PC-9 (cell line): ENCODE results near the gene NRG2. TPM values are rescaled to one million over a fixed set of nuclear protein-coding genes. Genes with fewer than 3 reads are reported as not detected.

Experiments used
- BruUV-seq: library from RNA; stranded (reverse); fragments of 400-500 nt; replicated peaks from 2 replicates; lab custom pipeline; 2021; lab: Mats Ljungman, UMichigan
- CTCF ChIA-PET: fragments of 300-600 bp; sonication (Branson Sonifier 250); formaldehyde crosslinking; loops from one replicate; lab custom pipeline; 2022; ENCODE audit warnings: antibody characterized with exemption; lab: Charles Lee
- POLR2A ChIA-PET: fragments of 300-600 bp; sonication (Branson Sonifier 250); formaldehyde crosslinking; loops from one replicate; lab custom pipeline; 2022; ENCODE audit warnings: antibody characterized with exemption; ENCODE audit not compliant: unreplicated experiment; lab: Charles Lee
- DNase-seq, 2 experiments: peaks; one replicate each; pipeline versions ENCODE4 v3.0.0 to v3.0.0-alpha.2; 2015 to 2022; ENCODE audit warnings: mixed read lengths in 1 of 2
- H2AFZ ChIP-seq: fragments of 200-600 bp; sonication (generic); 2 replicates; pipeline ENCODE4 v1.8.1; 2017; ENCODE audit warnings: antibody characterized with exemption
- H3F3A ChIP-seq: fragments of 200-600 bp; sonication (generic); 2 replicates; pipeline ENCODE4 v1.8.1; 2017; ENCODE audit warnings: antibody characterized with exemption, mild to moderate bottlenecking, low read depth; ENCODE audit not compliant: insufficient read depth
- H3K27ac ChIP-seq: fragments of 200-600 bp; sonication (generic); 2 replicates; pipeline ENCODE4 v1.6.1; 2016; ENCODE audit warnings: mixed run types
- H3K27me3 ChIP-seq: fragments of 200-600 bp; sonication (generic); 2 replicates; pipeline ENCODE4 v1.6.1; 2016; ENCODE audit warnings: low read depth, mixed run types; ENCODE audit not compliant: insufficient read depth
- H3K36me3 ChIP-seq: fragments of 200-600 bp; sonication (generic); 2 replicates; pipeline ENCODE4 v1.6.1; 2016; ENCODE audit warnings: low read depth, mixed run types
- H3K4me1 ChIP-seq: fragments of 200-600 bp; sonication (generic); replicated peaks from 2 replicates; pipeline ENCODE4 v1.6.1; 2016; ENCODE audit warnings: mixed run types; ENCODE audit not compliant: insufficient read depth
- H3K4me2 ChIP-seq: fragments of 200-600 bp; sonication (generic); 2 replicates; pipeline ENCODE4 v1.6.1; 2017; ENCODE audit warnings: mixed run types
- H3K4me3 ChIP-seq: fragments of 200-600 bp; sonication (generic); 2 replicates; pipeline ENCODE4 v1.6.1; 2016; ENCODE audit warnings: mixed run types
- H3K79me2 ChIP-seq: fragments of 200-600 bp; sonication (generic); 2 replicates; pipeline ENCODE4 v1.6.1; 2017; ENCODE audit warnings: low read depth, mixed run types
- H3K9me2 ChIP-seq: fragments of 200-600 bp; sonication (generic); 2 replicates; pipeline ENCODE4 v1.8.1; 2017; ENCODE audit warnings: mild to moderate bottlenecking; ENCODE audit not compliant: insufficient read depth
- H3K9me3 ChIP-seq: fragments of 200-600 bp; sonication (generic); 2 replicates; pipeline ENCODE4 v1.8.1; 2016; ENCODE audit warnings: low read depth; ENCODE audit not compliant: insufficient read depth
- H4K20me1 ChIP-seq: fragments of 200-600 bp; sonication (generic); 2 replicates; pipeline ENCODE4 v1.8.1; 2017; ENCODE audit not compliant: insufficient read depth
- CTCF ChIP-seq: fragments of 200-600 bp; sonication (generic); conservative IDR thresholded peaks from 2 replicates; pipeline ENCODE4 v1.6.1; 2017; ENCODE audit warnings: mixed run types, antibody characterized with exemption, mild to moderate bottlenecking, moderate library complexity
- EZH2 ChIP-seq: fragments of 200-600 bp; sonication (generic); IDR thresholded peaks from 2 replicates; pipeline ENCODE4 v1.8.0; 2017; ENCODE audit warnings: antibody characterized with exemption, low read depth
- intact Hi-C: fragments of 100-400 bp; cut with micrococcal nuclease; formaldehyde crosslinking; loops from one replicate; pipeline ENCODE4 v1.10.0; 2022; ENCODE audit not compliant: unreplicated experiment
- total RNA-seq: library from RNA; stranded (reverse); gene quantifications from 2 replicates; pipeline ENCODE4 v1.2.3, GENCODE V29; 2021

NRG2 gene
- total RNA-seq, 1 experiment from 2014 or later: not detected

GRCh38 chr5:140039561-140039960 lies 3.5 kb downstream of the NRG2 start:
- H3K4me1 ChIP-seq: peaks cover 35% of the 10 kb centered on the region
- H3F3A ChIP-seq: peaks cover 26% of the 10 kb centered on the region
- H3K4me3 ChIP-seq: no peak overlapping the region
- no peaks in the 10 kb centered on the region for H3K9me3 ChIP-seq
- H3K36me3 ChIP-seq: no peaks in the 10 kb centered on the region
- H3K9me2 ChIP-seq: no peaks in the 10 kb centered on the region
- no peak overlapping the region for H3K27ac ChIP-seq
- no peaks in the 10 kb centered on the region for H3K79me2 ChIP-seq
- no peak overlapping the region for H2AFZ ChIP-seq
- peak overlapping the region; percentile 90 for H3K4me2 ChIP-seq
- no TSS peak for BruUV-seq
- DNase-seq: peak in 1 of 2 experiments; percentile 77
- no peaks in the 10 kb centered on the region for H4K20me1 ChIP-seq
- TF ChIP-seq EZH2 (no peak), CTCF (no peak)
- no peaks in the 10 kb centered on the region for H3K27me3 ChIP-seq
- ChIA-PET CTCF (no interaction called here), POLR2A (no interaction called here)
- intact Hi-C loops: no loop called here

- H3K79me2 ChIP-seq: no peaks in the 10 kb centered on the region
- no peaks in the 10 kb centered on the region for H3K36me3 ChIP-seq
- TF ChIP-seq CTCF: no peak
- TF ChIP-seq EZH2: no peak
- H3K27ac ChIP-seq: no peak overlapping the region
- intact Hi-C loops: no loop called here
- H3K9me3 ChIP-seq: no peaks in the 10 kb centered on the region
- ChIA-PET POLR2A (no interaction called here), CTCF (interaction anchor here (0.7 kb wide), 1 partner anchor 747 kb away, joined by 9 read pairs; the partner anchor contains the start of gene PCDHA1)
- no TSS peak for BruUV-seq
- DNase-seq: no peak
- peak overlapping the region; percentile 90 for H3K4me2 ChIP-seq
- no peaks in the 10 kb centered on the region for H4K20me1 ChIP-seq
- H3K9me2 ChIP-seq: no peaks in the 10 kb centered on the region
- H3K4me3 ChIP-seq: no peak overlapping the region
- peaks cover 35% of the 10 kb centered on the region for H3K4me1 ChIP-seq
- no peak overlapping the region for H2AFZ ChIP-seq
- peaks cover 26% of the 10 kb centered on the region for H3F3A ChIP-seq
- H3K27me3 ChIP-seq: no peaks in the 10 kb centered on the region
Measured at GRCh38 chr5:140038373-140038957, 4.6 kb downstream of the NRG2 start.

- no peaks in the 10 kb centered on the region for H3K27me3 ChIP-seq
- no peak overlapping the region for H3K4me3 ChIP-seq
- peaks cover 35% of the 10 kb centered on the region for H3K4me1 ChIP-seq
- ChIA-PET CTCF (no interaction called here), POLR2A (no interaction called here)
- no peaks in the 10 kb centered on the region for H3K79me2 ChIP-seq
- H3F3A ChIP-seq: peaks cover 26% of the 10 kb centered on the region
- H4K20me1 ChIP-seq: no peaks in the 10 kb centered on the region
- H3K9me2 ChIP-seq: no peaks in the 10 kb centered on the region
- DNase-seq: no peak
- no peak overlapping the region for H3K4me2 ChIP-seq
- intact Hi-C loops: no loop called here
- BruUV-seq: no TSS peak
- no peaks in the 10 kb centered on the region for H3K9me3 ChIP-seq
- no peaks in the 10 kb centered on the region for H3K36me3 ChIP-seq
- TF ChIP-seq CTCF (no peak), EZH2 (no peak)
- no peak overlapping the region for H2AFZ ChIP-seq
- no peak overlapping the region for H3K27ac ChIP-seq
Measured at GRCh38 chr5:140037012-140037411, 6.1 kb downstream of the NRG2 start.
